Endothelial cell of umbilical vein (primary cell): Measurements from ENCODE around the gene C3orf70. TPM values are rescaled to one million over a fixed set of nuclear protein-coding genes. Genes with fewer than 3 reads are reported as not detected.

Source experiments
- BruUV-seq: library from RNA; stranded (reverse); fragments of 400-500 nt; replicated peaks from 2 replicates; lab custom pipeline; 2021; lab: Mats Ljungman, UMichigan
- CTCF ChIA-PET: fragments of 300-600, 350-600 bp; sonication (Branson Sonifier 250); formaldehyde crosslinking; loops from one replicate; lab custom pipeline; 2021; ENCODE audit warnings: antibody characterized with exemption, inconsistent platforms; lab: Charles Lee
- POLR2A ChIA-PET: fragments of 300-600, 350-600 bp; sonication (Branson Sonifier 250); formaldehyde crosslinking; loops from one replicate; lab custom pipeline; 2021; ENCODE audit warnings: antibody characterized with exemption, inconsistent platforms; lab: Charles Lee
- DNase-seq: peaks from one replicate; pipeline ENCODE4 v3.0.0-alpha.2; 2011; ENCODE audit warnings: low read depth, low spot score
- FAIRE-seq: peaks from 2 replicates; lab custom pipeline; 2011; peaks lifted over from hg19 to GRCh38; lab: Jason Lieb, UNC
- H2AFZ ChIP-seq: 2 replicates; pipeline ENCODE4 v1.6.0; 2012; ENCODE audit warnings: low read depth, low read length, control low read depth, inconsistent platforms
- H3K27ac ChIP-seq: 2 replicates; pipeline ENCODE4 v1.5.1; 2011; ENCODE audit warnings: low read depth, mild to moderate bottlenecking, control low read depth, low read length, moderate library complexity; ENCODE audit not compliant: insufficient read depth
- H3K27me3 ChIP-seq, 2 experiments: 2 replicates each; pipeline versions ENCODE4 v1.6.0 to v1.6.1; 2011; ENCODE audit warnings: low read length in 2 of 2, mixed read lengths in 1 of 2; ENCODE audit not compliant: control insufficient read depth in 2 of 2, insufficient read depth in 2 of 2
- H3K36me3 ChIP-seq, 2 experiments: 2 replicates in 1 of 2; 3 replicates in 1 of 2; pipeline ENCODE4 v1.5.1; 2011; ENCODE audit warnings: low read length in 2 of 2, mild to moderate bottlenecking in 1 of 2, moderate library complexity in 1 of 2; ENCODE audit not compliant: control insufficient read depth in 2 of 2, insufficient read depth in 2 of 2; ENCODE audit errors: extremely low read depth in 1 of 2
- H3K4me1 ChIP-seq: 3 replicates; pipeline ENCODE4 v1.5.1; 2011; ENCODE audit warnings: mild to moderate bottlenecking, low read length; ENCODE audit not compliant: control insufficient read depth, insufficient read depth; ENCODE audit errors: extremely low read depth
- H3K4me2 ChIP-seq: 2 replicates; pipeline ENCODE4 v1.6.1; 2011; ENCODE audit warnings: low read length, control low read depth, mixed read lengths; ENCODE audit not compliant: insufficient read depth
- H3K4me3 ChIP-seq, 3 experiments: fragments of 200-600 bp in 1 of 3; sonication (generic), shearing (Covaris generic) in 1 of 3; replicated peaks in 1 of 3; 2 replicates each; pipeline ENCODE4 v1.5.1; 2011 to 2016; ENCODE audit warnings: control low read depth in 3 of 3, low read length in 3 of 3, mild to moderate bottlenecking in 2 of 3, inconsistent platforms in 1 of 3, low read depth in 1 of 3, moderate library complexity in 1 of 3; ENCODE audit not compliant: insufficient read depth in 1 of 3
- H3K79me2 ChIP-seq: 2 replicates; pipeline ENCODE4 v1.6.0; 2012; ENCODE audit warnings: low read length, inconsistent platforms; ENCODE audit not compliant: control insufficient read depth, insufficient read depth
- H3K9ac ChIP-seq: replicated peaks from 2 replicates; pipeline ENCODE3; 2011; ENCODE audit warnings: low read length, control low read depth; ENCODE audit not compliant: insufficient read depth; ENCODE audit errors: extremely low read depth
- H3K9me1 ChIP-seq: replicated peaks from 3 replicates; pipeline ENCODE4 v1.6.0; 2011; ENCODE audit warnings: mild to moderate bottlenecking, low read length; ENCODE audit not compliant: control insufficient read depth, insufficient read depth; ENCODE audit errors: extremely low read depth
- H3K9me3 ChIP-seq: replicated peaks from 2 replicates; pipeline ENCODE4 v1.5.1; 2012; ENCODE audit warnings: low read length, inconsistent platforms; ENCODE audit not compliant: control insufficient read depth, insufficient read depth
- H4K20me1 ChIP-seq: replicated peaks from 2 replicates; pipeline ENCODE3; 2011; ENCODE audit warnings: mild to moderate bottlenecking, low read length; ENCODE audit not compliant: control insufficient read depth, insufficient read depth; ENCODE audit errors: extremely low read depth
- EZH2 ChIP-seq: IDR thresholded peaks from 2 replicates; pipeline ENCODE4 v1.6.1; 2012; ENCODE audit warnings: borderline replicate concordance, low read depth, mild to moderate bottlenecking, moderate library complexity, low read length, inconsistent platforms; ENCODE audit not compliant: severe bottlenecking
- FOS ChIP-seq: IDR thresholded peaks from 2 replicates; pipeline ENCODE4 v1.6.1; 2011; ENCODE audit warnings: mild to moderate bottlenecking, low read length, moderate library complexity, borderline replicate concordance; ENCODE audit not compliant: insufficient read depth
- GATA2 ChIP-seq: IDR thresholded peaks from 2 replicates; pipeline ENCODE4 v1.7.0; 2011; ENCODE audit warnings: low read depth, mild to moderate bottlenecking, moderate library complexity, mixed read lengths, low read length; ENCODE audit not compliant: insufficient read length, insufficient read depth
- JUN ChIP-seq: IDR thresholded peaks from 2 replicates; pipeline ENCODE4 v1.6.1; 2011; ENCODE audit warnings: borderline replicate concordance, low read depth; ENCODE audit not compliant: insufficient read length, insufficient read depth
- MYC ChIP-seq: IDR thresholded peaks from one replicate; pipeline ENCODE4 v1.6.1; 2011; ENCODE audit warnings: mild to moderate bottlenecking, low read depth, low read length
- POLR2A ChIP-seq: IDR thresholded peaks from 2 replicates; pipeline ENCODE4 v1.6.1; 2012; ENCODE audit warnings: low read depth, mild to moderate bottlenecking, control low read depth, low read length
- POLR2AphosphoS5 ChIP-seq: IDR thresholded peaks from 2 replicates; pipeline ENCODE4 v1.6.1; 2012; ENCODE audit warnings: low read depth, mild to moderate bottlenecking, control low read depth, low read length, moderate library complexity; ENCODE audit not compliant: insufficient read depth
- dilution Hi-C: fragments of 300-500 bp; cut with MboI; formaldehyde crosslinking; loops from one replicate; pipeline ENCODE4 v1.15.0; 2019; ENCODE audit warnings: low sequenced_read_pairs; ENCODE audit not compliant: extremely low pct_ligation_motif_present
- intact Hi-C: fragments of 100-400 bp; cut with micrococcal nuclease; formaldehyde crosslinking; loops from one replicate; pipeline ENCODE4 v1.10.0; 2022
- polyA plus RNA-seq, 4 experiments: library from polyadenylated mRNA; depleted of rRNA in 3 of 4; stranded (reverse) in 3 of 4; unstranded in 1 of 4; fragments of >200 nt; gene quantifications; 2 replicates each; pipeline versions ENCODE4 v1.2.1 to v1.2.3, GENCODE V29; 2011 to 2012; ENCODE audit warnings: missing spikeins in 1 of 4
- total RNA-seq: library from RNA; stranded (reverse); gene quantifications from 2 replicates; pipeline ENCODE4 v1.2.3, GENCODE V29; 2021
- TF ChIP-seq, protein P1 (sequence below), 2 donors: IDR thresholded peaks; 1 replicate in 1 of 2; 2 replicates in 1 of 2; pipeline ENCODE4 v1.5.1; 2011; ENCODE audit warnings: low read length in 2 of 2, mild to moderate bottlenecking in 2 of 2, moderate library complexity in 2 of 2, control low read depth in 1 of 2, inconsistent platforms in 1 of 2, low read depth in 1 of 2; ENCODE audit not compliant: insufficient read depth in 1 of 2; ENCODE audit errors: extremely low read depth in 1 of 2
- TF ChIP-seq, protein P2 (sequence below): IDR thresholded peaks from 2 replicates; pipeline ENCODE4 v1.6.1; 2011; ENCODE audit not compliant: insufficient read depth, insufficient read length

Gene C3orf70
- total and polyA plus RNA-seq, 2 donors (not counting 3 experiments of a cell fraction or from before 2014, with no cell fraction given): 0.08 to 0.20 TPM

DNA sequence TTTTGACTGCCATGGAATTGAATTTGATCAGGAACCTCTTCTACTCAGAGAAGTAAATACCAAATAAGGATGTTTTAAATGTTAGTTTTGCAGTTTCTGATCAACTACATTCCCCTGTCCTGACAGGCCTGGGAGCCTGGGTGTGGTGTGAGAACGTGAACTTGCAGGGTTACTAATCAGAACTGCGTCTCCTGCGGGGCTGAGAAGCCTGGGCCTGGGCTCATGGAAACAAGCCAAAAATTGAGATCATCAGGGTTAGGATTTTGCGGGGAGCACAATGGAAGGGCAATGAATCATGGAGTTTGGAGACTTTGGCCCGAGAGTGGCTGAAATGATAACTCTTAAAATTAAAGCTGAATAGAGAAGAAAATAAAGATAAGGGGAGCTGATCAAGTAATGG lies 47.8 kb upstream of the C3orf70 start:
- ChIA-PET CTCF (interaction anchor here (1.4 to 1.6 kb wide), 4 partner anchors 13 to 344 kb away, joined by 3 to 5 read pairs (median 4); no protein-coding TSS in a partner anchor), POLR2A (no interaction called here)
- FAIRE-seq (peak; percentile 38), DNase-seq (peak; percentile 58)
- H3K36me3 ChIP-seq: no peaks in the 10 kb centered on the region
- H3K9ac ChIP-seq: no peak overlapping the region
- H3K9me1 ChIP-seq: no peaks in the 10 kb centered on the region
- H3K4me3 ChIP-seq: no peak overlapping the region
- H3K79me2 ChIP-seq: no peaks in the 10 kb centered on the region
- intact Hi-C loops: no loop called here
- H3K4me1 ChIP-seq: no peaks in the 10 kb centered on the region
- H3K9me3 ChIP-seq: no peaks in the 10 kb centered on the region
- H2AFZ ChIP-seq: no peak overlapping the region
- no TSS peak for BruUV-seq
- H3K27ac ChIP-seq: no peak overlapping the region
- H3K27me3 ChIP-seq: no peaks in the 10 kb centered on the region
- dilution Hi-C loops: no loop called here
- H3K4me2 ChIP-seq: no peak overlapping the region
- no peaks in the 10 kb centered on the region for H4K20me1 ChIP-seq
- peak; percentile 45 for TF ChIP-seq FOS
- TF ChIP-seq, protein P1, sequence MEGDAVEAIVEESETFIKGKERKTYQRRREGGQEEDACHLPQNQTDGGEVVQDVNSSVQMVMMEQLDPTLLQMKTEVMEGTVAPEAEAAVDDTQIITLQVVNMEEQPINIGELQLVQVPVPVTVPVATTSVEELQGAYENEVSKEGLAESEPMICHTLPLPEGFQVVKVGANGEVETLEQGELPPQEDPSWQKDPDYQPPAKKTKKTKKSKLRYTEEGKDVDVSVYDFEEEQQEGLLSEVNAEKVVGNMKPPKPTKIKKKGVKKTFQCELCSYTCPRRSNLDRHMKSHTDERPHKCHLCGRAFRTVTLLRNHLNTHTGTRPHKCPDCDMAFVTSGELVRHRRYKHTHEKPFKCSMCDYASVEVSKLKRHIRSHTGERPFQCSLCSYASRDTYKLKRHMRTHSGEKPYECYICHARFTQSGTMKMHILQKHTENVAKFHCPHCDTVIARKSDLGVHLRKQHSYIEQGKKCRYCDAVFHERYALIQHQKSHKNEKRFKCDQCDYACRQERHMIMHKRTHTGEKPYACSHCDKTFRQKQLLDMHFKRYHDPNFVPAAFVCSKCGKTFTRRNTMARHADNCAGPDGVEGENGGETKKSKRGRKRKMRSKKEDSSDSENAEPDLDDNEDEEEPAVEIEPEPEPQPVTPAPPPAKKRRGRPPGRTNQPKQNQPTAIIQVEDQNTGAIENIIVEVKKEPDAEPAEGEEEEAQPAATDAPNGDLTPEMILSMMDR (IDR thresholded peaks at IDR 0.05; ENCODE audit: extremely low read depth in 1 of 2, insufficient read depth in 1 of 2, low read depth in 1 of 2, low read length in 2 of 2): no peak

DNA sequence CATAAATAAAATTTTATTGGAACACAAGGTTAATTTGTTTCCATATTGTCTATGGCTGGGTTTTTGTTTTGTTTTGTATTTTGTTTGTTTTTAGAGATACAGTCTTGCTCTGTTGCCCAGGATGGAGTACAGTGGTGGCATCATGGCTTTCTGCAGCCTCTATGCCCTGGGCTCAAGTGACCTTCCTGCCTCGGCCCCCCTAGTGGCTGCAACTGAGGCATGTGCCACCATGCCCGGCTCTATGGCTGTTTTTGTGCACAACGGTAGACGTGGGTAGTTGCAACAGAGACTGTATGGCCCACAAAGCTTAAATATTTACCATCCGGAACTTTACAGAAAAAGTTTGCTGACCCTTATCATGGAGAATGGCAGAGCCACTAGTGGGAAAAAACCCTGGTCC lies 46.8 kb upstream of the C3orf70 start:
- H3K36me3 ChIP-seq: no peaks in the 10 kb centered on the region
- no peak overlapping the region for H2AFZ ChIP-seq
- no peaks in the 10 kb centered on the region for H3K27me3 ChIP-seq
- H3K79me2 ChIP-seq: no peaks in the 10 kb centered on the region
- no peak overlapping the region for H3K27ac ChIP-seq
- H3K9ac ChIP-seq: no peak overlapping the region
- no peak for FAIRE-seq
- no peaks in the 10 kb centered on the region for H3K9me3 ChIP-seq
- TF ChIP-seq MYC (no peak), FOS (no peak), GATA2 (no peak), POLR2AphosphoS5 (no peak), POLR2A (no peak), JUN (no peak), EZH2 (no peak)
- TF ChIP-seq, protein P1 (IDR thresholded peaks at IDR 0.05; ENCODE audit: extremely low read depth in 1 of 2, insufficient read depth in 1 of 2, low read depth in 1 of 2, low read length in 2 of 2): no peak
- TF ChIP-seq, protein P2, sequence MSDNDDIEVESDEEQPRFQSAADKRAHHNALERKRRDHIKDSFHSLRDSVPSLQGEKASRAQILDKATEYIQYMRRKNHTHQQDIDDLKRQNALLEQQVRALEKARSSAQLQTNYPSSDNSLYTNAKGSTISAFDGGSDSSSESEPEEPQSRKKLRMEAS: no peak
- no TSS peak for BruUV-seq
- H4K20me1 ChIP-seq: no peaks in the 10 kb centered on the region
- no peak overlapping the region for H3K4me3 ChIP-seq
- no peak overlapping the region for H3K4me2 ChIP-seq
- dilution Hi-C loops: loop anchor here (25.0 kb wide), 1 partner anchor 337 kb away; no protein-coding TSS in a partner anchor
- no peaks in the 10 kb centered on the region for H3K9me1 ChIP-seq
- intact Hi-C loops: no loop called here
- no peaks in the 10 kb centered on the region for H3K4me1 ChIP-seq
- DNase-seq: no peak
- POLR2A ChIA-PET: no interaction called here
- CTCF ChIA-PET: interaction anchor here (1.4 kb wide), 1 partner anchor 343 kb away, joined by 4 read pairs; no protein-coding TSS in a partner anchor
